Fibroblast of skin of right biceps (primary cell): Measurements from ENCODE around the gene SLC39A9.
"Not testable (repeated sequence)": the region's sequence is repeated elsewhere in the genome, so short reads cannot be mapped to it uniquely, and the experiment has no call there.

Source experiments
- DNase-seq: peaks from one replicate; pipeline ENCODE4 v3.0.0-alpha.2; 2013

SLC39A9 gene

DNA sequence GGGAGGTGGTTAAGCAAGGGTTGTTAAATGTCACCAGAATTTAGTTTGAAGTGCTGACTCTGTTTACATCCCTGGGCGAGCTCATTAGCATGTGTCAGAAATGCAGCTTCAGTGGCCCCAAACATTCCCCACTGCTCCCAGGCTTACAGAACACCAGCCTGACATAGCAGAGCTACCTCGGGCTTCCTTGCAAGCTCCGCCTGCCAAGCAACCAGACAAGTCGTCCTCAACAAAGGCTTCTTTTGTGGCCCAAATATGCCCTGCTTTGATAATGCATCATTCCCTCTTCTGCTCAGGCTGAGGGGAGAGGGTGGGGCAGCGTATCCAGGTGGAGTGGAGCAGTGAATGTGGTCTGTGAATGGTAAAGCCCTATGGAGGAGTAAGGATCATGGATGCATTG is 28.4 kb upstream of the SLC39A9 start:
- no peak for DNase-seq

DNA sequence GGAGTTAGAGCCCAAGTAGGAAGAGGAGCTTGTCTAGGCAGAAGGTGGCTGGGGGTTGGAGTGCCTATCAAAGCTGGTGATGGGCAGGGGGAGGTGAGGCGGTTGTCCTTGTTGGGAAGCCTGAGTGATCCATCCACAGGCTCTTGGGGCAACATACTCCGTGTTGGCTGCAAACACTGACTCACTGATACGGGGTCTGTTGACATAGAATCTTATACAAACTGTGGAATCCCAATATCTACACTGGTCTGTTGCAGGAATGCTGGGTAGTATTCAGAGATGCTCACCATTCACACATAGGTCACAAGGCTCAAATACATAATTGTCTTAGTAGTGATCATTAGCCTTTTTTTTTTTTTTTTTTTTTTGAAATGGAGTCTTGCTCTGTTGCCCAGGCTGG is 26.3 kb upstream of the SLC39A9 start:
- no peak for DNase-seq

DNA sequence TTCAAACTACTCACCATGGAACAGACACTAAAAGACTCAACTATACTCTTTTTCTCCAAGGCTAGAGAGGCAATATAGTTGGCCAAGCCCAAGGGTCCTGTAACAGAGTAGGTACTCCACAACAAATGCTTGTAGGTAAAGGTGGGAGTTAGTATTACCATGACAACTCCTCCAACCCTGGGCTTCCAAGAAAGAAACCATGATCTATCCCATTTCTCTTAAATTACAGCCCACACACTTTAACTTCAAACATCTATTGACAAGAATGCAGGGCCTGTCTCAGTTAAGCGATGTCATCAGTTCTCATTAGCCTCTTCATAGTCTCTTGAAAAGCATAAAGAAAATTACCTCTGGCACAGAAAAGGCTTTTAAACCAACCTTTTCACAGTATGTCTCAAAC is 25.4 kb upstream of the SLC39A9 start:
- DNase-seq = no peak

DNA sequence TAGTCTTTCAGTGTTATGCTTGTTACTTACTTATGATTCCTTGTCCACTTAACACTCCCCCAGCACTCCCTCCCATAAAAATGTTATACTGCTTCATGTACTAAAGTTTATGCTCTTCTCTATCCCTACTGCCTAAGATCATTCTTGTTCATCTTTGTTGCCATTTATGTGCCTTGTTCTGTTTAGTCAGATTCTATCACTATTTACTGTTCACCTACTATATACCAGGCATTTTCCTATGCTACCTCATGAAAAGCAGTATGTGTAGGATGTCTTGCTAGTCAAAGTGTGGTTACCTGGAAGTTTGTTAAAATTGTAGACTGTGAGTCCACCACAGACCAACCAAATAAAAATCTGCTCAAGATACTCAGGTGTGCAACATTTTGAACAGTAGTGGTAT is 24.3 kb upstream of the SLC39A9 start:
- DNase-seq = no peak

DNA sequence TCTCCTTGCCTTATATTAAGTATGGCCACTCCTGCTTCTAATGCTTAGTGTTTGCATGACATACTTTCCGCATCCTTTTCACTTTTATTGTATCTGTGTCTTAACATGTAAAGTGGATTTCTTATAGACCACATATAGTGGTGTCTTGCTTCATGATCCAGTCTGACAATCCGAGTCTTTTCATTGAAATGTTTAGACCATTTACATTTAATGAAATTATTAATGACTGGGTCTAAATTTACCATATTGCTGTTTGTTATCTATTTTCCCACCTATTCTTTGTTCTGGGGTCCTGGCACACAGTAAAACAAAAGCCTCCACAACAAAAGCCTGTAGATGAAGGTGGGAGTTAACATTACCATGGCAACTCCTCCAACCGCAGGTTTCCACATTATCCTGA is 23.3 kb upstream of the SLC39A9 start:
- DNase-seq = no peak

DNA sequence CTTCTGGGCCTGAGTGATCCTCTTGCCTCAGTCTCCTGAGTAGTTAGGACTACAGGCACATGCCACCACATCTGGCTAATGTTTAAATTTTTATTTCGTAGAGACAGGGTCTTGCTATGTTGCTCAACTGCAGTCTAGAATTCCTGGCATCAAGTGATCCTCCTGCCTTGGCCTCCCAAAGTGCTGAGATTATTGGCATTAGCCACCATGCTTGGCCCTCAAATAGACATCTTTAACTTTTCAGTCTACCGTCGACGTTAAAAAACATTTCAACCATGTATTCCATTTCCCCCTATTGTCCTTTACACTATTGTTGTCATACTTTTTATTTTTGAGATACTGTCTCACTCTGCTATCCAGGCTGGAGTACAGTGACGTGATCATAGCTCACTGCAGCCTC is 22.8 kb upstream of the SLC39A9 start:
- no peak for DNase-seq

DNA sequence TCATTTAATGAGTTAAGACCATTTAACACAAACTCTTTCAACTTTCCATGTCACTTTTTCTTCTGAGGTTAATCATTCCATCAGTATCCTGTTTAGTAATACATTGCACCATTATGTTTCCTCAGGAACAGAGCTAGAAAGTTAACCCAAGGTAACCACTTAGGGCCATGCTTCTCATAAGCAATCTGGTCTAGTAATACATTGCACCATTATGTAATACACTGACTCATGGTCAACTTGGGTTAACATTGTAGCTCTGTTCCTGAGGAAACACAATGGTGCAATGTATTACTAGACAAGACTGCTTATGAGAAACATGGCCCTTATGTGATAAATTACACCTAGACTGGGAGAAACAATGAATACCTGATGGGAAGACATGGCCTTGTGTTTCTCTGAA is 22.1 kb upstream of the SLC39A9 start:
- no peak for DNase-seq

DNA sequence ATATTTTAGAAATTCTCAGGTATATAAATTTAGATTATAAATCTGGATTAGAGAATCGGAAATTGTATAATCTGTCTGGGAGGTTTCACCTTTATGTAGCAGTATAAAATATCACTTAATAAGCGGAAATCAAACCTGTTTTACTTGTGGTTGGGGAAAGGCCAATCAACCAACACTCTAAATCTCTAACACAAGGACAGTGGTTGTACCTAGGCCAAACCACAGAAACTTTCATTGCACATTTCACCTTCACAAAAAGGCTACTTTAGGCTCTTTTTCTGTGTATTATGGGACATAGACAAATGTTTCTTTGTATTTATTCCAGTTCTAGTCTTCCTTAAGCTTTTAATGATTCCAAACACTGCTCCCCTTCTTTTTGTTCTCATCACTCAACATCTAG is 20.2 kb upstream of the SLC39A9 start:
- no peak for DNase-seq

DNA sequence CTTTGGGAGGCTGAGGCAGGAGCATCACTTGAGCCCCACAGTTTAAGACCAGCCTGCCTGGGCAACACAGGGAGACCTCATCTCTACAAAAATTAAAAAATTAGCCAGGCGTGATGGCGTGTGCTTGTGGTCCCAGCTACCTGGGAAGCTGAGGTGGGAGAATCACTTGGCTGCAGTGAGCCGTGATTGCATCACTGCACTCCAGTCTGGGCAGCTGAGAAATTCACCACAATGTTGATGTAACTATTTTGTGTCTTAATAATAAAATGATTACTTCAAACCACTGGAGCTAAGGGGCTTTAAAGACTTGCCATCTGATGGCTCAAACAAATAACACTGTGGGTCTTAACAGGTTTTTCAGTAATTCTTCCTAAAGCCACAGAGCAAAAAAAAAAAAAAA is 11.2 kb upstream of the SLC39A9 start:
- DNase-seq = no peak

DNA sequence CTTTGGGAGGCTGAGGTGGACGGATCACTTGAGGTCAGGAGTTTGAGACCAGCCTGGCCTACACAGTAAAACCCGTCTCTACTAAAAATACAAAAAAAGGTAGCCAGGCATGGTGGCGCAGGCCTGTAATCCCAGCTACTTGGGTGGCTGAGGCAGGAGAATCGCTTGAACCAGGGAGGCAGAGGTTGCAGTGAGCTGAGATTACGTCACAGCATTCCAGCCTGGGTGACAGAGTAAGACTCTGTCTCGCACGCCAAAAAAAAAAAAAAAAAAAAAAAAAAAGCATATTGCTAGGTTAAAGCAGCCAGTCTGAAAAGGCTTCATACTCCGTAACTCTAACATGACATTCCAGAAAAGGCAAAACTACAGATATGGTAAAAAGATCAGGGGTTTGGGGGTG is 7.1 kb upstream of the SLC39A9 start:
- peak; percentile 16 for DNase-seq

DNA sequence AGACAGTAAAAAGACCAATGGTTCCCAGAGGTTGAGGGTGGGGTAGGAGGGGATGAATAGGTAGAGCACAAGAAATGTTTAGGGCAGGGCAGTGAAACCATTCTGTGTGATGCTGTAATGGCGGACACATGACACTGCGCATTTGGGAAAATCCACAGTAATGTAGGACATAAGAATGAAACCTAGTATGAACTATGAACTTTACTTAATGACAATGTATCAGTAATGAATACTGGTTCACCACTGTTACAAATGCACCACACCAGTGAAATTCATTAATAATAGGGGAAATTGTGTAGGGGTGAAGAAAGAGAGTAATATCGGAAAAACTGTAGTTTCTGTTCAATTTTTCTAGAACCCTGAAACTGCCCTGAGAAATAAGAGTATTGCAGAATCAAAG is 6.0 kb upstream of the SLC39A9 start:
- no peak for DNase-seq

DNA sequence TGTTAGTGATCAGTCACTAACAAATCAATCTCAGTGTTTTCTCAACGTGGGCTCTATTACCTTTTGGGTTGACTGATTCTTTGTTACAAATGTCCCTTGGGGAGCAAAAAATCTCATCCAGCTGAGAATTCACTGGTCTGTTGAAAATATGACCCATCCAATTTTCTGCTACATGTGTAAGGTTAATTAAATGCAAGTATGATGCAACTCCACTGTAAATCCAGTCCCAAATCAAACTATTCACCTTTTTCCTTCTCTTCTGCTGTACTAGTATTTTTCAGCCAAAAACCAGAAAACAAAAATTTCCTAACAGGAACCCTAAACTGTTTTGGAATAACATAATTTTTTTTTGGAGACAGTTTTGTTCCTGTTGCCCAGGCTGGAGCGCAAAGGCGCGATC is 2.6 kb upstream of the SLC39A9 start:
- DNase-seq = no peak

DNA sequence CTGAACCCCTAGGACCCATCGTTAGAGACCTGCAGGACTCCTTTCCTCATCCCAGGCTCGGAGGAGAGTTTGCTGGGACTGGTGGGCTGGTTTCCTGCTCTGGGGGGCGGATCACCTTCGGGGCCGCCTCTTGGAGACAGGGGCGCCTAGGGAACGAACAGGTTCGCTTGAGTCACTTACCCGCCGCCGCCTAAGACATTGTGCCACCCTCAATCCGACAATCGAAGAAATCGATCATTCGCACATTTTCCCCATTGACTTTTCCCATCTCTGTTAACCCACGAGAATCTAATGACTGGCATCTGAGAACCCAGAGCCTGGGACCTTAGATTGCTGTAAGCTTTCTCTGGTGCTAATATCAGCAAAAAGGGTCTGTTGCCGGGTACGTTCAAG is 322 bp downstream of the SLC39A9 start:
- no peak for DNase-seq

DNA sequence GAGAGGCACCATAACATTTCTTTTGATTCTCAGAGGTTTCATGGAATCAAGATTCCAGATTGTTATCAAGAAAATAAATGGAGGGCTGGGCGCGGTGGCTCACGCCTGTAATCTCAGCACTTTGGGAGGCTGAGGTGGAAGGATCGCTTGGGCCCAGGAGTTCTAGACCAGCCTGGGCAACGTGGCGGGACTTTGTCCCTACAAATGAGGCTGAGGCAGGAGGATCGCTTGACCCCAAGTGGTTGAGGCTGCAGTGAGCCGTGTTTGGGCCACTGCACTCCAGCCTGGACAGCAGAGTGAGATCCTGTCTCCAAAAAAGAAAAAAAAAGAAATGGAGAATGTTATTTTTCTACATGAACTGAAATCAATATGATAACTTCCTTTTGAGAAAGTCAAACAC is 1.3 kb downstream of the SLC39A9 start:
- DNase-seq = no peak

DNA sequence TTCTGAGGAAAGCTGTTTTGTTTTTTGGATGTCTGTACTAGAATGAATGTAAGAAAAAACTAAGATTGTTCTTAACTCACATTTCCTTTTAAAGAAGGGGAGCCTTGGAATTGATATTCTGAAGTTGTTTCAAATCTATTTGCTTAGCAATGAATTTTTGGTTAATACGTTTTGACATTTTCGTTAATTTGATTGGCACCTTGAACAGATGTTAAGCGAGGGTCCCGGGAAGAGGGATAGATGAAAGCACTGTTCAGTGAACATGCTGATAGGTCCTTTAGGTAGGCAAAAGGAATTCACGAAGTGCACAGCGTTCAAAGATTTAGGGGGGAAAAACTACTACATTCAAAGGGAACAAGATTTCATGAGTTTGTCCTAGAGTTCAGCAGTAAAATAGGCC is 1.7 kb downstream of the SLC39A9 start:
- no peak for DNase-seq

DNA sequence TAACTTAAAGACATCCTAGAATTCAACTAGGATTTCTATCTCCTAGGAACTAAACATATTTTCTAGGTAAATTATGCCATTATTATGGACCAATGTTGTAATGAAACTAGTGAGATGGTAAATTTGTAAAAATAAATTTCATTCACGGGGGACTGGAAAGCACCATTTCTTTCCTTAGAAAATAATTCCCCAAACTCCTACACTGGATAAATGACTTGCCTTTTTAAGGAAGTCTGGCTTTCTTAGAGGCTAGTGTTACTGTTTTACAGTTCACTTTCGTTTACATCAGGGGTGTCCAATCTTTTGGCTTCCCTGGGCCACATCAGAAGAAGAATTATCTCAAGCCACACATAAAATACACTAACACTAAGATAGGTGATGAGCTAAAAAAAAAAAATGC is 3.3 kb downstream of the SLC39A9 start:
- no peak for DNase-seq

DNA sequence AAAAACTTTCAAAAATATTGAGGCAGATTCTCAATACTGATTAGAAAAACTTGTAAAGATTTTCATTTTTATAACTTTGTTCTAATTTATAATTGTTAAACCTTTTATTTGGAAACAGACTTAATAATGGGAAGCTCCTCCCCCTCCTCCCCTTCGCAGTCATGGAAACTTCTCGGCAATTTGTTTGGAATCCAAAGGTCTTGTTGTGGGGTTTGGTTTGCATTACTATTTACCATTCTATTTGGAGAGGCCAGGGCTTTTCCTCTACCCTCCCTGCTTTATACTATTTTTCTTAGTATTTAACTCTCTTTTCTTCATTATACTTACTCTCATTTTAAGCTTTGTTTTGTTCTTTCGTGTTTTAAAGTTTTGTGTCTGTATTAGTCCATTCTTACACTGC is 6.0 kb downstream of the SLC39A9 start:
- no peak for DNase-seq

DNA sequence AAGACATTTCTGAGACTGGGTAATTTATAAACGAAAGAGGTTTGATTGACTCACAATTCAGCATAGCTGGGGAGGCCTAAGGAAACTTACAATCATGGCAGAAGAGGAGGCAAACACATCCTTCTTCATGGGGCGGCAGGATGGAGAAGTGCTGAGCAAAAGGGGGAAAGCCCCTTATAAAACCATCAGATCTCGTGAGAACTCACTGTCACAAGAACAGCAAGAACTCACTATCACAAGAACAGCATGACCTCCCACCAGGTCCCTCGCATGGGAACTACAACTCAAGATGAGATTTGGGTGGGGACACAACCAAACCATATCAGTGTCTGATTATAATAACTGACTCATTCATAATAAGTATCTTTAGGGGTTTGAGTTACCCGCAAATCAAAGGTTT is 6.4 kb downstream of the SLC39A9 start:
- no peak for DNase-seq

DNA sequence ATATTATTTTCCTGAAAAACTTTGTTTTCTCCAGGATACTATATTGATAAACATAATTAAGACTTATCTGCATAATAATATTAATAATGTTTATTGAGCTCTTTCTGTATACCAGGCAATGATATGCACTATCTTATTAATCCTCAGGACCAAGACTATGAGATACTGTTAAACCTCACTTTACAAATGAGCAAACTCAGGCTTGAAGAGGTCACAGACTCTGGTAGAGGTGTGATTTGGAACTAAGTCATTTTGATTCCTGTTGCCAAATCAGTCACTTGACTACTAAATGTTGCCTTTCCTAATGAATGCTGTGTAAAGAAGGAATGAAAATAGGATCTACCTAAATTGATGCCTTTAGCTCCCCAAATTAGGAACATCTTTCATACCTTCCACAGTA is 7.3 kb downstream of the SLC39A9 start:
- DNase-seq = no peak

DNA sequence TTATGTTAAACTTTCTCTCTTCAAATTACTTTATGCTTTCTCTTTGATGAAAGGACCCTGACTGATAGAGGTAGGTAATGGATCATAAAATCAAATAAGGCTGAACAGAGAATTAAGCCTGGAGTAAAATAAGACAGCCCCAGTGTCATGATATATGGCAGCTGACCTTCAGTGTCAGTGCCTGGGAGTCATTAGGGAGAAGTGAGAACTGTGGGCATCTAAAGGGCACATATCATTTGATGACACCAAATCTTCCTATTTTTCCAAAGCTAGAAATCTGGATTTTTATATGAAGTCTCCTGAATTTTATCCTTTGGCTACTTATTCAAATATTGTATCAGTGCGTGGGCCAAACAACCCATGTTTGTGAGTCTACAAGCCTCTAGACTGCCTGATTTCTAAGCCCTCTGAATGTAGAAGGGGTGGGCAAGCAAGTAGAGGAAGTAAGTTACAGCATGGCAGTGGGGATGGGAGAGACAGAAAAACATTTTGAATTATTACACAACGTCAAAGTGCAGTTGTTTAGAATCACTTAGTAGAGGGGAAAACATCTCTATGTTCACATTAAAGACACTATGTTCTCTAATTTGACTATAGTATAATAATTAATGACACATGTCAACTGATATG is 10.0 kb downstream of the SLC39A9 start:
- DNase-seq = no peak

DNA sequence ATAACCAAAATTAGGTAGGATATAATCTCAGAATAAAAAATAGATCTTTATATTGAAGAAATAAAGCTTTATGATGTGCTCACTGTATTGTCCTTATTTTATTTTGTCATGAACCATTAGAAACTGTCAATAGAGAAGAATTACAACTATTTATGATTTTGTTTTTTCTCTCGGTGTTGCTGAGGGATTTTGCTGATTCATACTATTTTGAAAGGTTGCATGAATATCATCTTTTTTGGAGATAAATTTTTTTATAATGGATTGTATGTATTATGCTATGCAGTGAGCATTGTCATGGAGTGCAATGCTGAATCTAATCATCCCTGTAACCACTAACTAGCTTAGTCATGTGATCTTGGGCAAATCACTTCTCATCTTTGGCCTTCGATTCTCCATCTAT is 15.0 kb downstream of the SLC39A9 start:
- no peak for DNase-seq

DNA sequence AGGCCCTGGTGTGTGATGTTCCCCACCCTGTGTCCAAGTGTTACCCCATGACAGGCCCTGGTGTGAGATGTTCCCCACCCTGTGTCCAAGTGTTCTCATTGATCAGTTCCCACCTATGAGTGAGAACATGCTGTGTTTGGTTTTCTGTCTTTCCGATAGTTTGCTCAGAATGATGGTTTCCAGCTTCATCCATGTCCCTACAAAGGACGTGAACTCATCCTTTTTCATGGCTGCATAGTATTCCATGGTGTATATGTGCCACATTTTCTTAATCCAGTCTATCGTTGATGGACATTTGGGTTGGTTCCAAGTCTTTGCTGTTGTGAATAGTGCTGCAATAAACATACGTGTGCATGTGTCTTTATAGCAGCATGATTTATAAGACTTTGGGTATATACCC is 17.6 kb downstream of the SLC39A9 start:
- DNase-seq = not testable (repeated sequence)

DNA sequence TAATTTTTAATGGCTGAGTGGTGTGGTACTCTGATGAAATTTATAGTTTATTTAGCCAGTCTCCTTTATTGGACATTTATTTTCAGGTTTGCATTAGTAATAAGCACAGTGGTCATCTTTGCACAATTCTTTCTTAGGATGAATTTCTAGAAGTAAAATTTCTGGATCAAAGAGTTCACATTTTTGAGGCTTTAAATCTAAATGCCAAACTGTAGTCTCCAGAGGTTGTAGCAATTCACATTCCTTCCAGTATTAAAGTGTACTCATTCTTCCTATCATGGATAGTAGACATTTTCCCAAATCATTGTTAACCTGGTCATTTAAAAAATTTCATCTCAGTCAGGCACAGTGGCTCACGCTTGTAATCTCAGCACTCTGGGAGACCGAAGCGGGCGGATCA is 24.8 kb downstream of the SLC39A9 start:
- peak; percentile 39 for DNase-seq

DNA sequence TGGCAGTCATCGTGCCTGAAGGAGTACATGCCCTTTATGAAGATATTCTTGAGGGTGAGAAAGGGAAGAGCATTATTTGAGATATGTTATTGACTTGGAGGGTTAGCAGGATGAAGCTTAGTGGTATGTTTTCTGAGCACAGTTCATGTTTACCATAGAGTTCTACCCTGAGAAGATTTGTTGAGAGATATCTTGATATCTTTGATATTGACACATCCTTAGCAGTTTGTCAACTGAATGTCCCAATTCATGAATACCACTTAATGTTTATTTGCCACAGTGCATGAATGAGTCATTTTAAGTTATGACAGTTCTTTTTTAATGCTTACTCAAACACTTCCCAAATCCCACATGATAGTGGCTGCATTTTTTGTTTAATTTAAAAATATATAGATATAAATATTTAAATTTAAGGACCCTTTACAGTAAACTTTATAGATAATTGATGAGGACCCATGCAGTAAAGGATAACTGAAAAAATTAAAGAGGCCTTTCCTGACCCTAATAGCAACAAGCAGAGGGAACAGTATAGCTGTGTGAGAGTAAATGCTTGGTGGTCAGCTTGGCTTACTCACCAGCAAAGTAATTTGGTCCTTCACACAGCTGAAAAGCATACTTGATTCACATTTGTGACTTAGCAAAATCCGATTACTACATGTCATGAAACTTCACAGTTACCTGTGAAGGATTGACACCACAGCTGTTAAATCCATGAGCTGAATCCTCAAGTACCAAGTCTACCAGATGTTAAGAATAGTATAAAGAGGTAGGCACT is 25.8 kb downstream of the SLC39A9 start:
- DNase-seq = peak; percentile 21

DNA sequence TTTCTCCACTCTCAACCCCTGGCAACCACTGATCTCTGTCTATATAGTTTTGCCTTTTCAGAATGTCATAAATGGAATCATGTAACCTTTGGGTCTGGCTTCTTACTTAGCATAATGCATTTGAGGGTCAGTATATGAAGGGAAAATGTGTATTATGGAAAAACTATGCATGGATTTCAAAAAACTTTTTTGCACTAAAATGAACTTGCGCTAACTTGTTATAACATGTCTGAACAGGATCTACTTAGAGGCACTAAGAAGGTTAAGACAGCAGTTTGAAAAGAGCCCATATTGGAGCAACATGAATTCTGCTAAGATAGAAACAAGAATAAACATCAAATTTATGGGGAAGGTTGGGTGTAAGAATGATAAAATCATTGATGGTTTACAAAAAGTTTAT is 29.1 kb downstream of the SLC39A9 start:
- no peak for DNase-seq
